NK-92 (cell line): ENCODE measurements around the gene CCDC136.

ENCODE experiments used
- DNase-seq: peaks from one replicate; lab custom pipeline; 2025; ENCODE audit not compliant: unreplicated experiment; lab: John Stamatoyannopoulos, UW

CCDC136 gene

GRCh38 chr7:128804484-128804883, 12.7 kb downstream of the CCDC136 start:
- no peak for DNase-seq

GRCh38 chr7:128805225-128805624, 13.5 kb downstream of the CCDC136 start:
- no peak for DNase-seq

GRCh38 chr7:128807191-128807590, 15.4 kb downstream of the CCDC136 start:
- DNase-seq, result no peak

- no peak for DNase-seq
Observed at GRCh38 chr7:128809363-128809762, 17.6 kb downstream of the CCDC136 start.

- no peak for DNase-seq
Observed at GRCh38 chr7:128810473-128810872, 18.7 kb downstream of the CCDC136 start.

GRCh38 chr7:128810997-128811396, 19.2 kb downstream of the CCDC136 start:
- DNase-seq, result no peak

GRCh38 chr7:128811631-128812430, 20.1 kb downstream of the CCDC136 start:
- no peak for DNase-seq

- no peak for DNase-seq
Observed at GRCh38 chr7:128812514-128813168, 20.9 kb downstream of the CCDC136 start.

GRCh38 chr7:128814499-128814898, 22.7 kb downstream of the CCDC136 start:
- DNase-seq, result no peak

GRCh38 chr7:128815289-128815942, 23.6 kb downstream of the CCDC136 start:
- no peak for DNase-seq

GRCh38 chr7:128818694-128819093, 26.9 kb downstream of the CCDC136 start:
- DNase-seq, result no peak

GRCh38 chr7:128821724-128822123, 30.0 kb downstream of the CCDC136 start:
- no peak for DNase-seq

- no peak for DNase-seq
Observed at GRCh38 chr7:128826512-128826911, 34.7 kb downstream of the CCDC136 start.

- no peak for DNase-seq
Observed at GRCh38 chr7:128826916-128827247, 35.1 kb downstream of the CCDC136 start.

GRCh38 chr7:128827248-128827958, 35.6 kb downstream of the CCDC136 start:
- DNase-seq, result no peak

GRCh38 chr7:128827971-128828711, 36.4 kb downstream of the CCDC136 start:
- no peak for DNase-seq

- no peak for DNase-seq
Observed at GRCh38 chr7:128829391-128830166, 37.8 kb downstream of the CCDC136 start.

GRCh38 chr7:128830231-128831177, 38.7 kb downstream of the CCDC136 start, which contains the start of gene FLNC:
Gene FLNC (plus strand): TSS chr7:128830406. CDS start chr7:128830638, 232 bp downstream.
- no peak for DNase-seq
